NCI-H146 treated with DMSO at 0.1 percent for 48 hours (cell line): ENCODE data around the gene RTKN.
A peak's percentile ranks its signal among the peaks of the same experiment; 100 is the strongest.
"Not testable (repeated sequence)": the region's sequence is repeated elsewhere in the genome, so short reads cannot be mapped to it uniquely, and the experiment has no call there.

Source experiments
- DNase-seq: peaks from one replicate; lab custom pipeline; 2025; ENCODE audit not compliant: unreplicated experiment; lab: John Stamatoyannopoulos, UW

RTKN gene

GRCh38 chr2:74461187-74462053 lies 19.7 kb upstream of the RTKN start:
- no peak for DNase-seq

- not testable (repeated sequence) for DNase-seq
Observed at GRCh38 chr2:74460187-74460586, 18.4 kb upstream of the RTKN start.

- DNase-seq = not testable (repeated sequence)
Observed at GRCh38 chr2:74459503-74460118, 17.9 kb upstream of the RTKN start.

GRCh38 chr2:74458938-74459363 lies 17.2 kb upstream of the RTKN start:
- no peak for DNase-seq

- peak; percentile 99 for DNase-seq
Observed at GRCh38 chr2:74458132-74458937, 16.6 kb upstream of the RTKN start, which contains the start of gene WBP1. Gene WBP1 (plus strand): TSS chr2:74458438. CDS start chr2:74458603, 165 bp downstream.

- peak; percentile 74 for DNase-seq
Observed at GRCh38 chr2:74457549-74458131, 15.9 kb upstream of the RTKN start.

GRCh38 chr2:74457129-74457548 lies 15.4 kb upstream of the RTKN start:
- no peak for DNase-seq

GRCh38 chr2:74454654-74455511 lies 13.1 kb upstream of the RTKN start, which contains the start of gene INO80B:
Gene INO80B (plus strand): TSS chr2:74455087. CDS start chr2:74455117, 30 bp downstream.
- DNase-seq = peak; percentile 95

GRCh38 chr2:74450570-74451190 lies 8.9 kb upstream of the RTKN start:
- DNase-seq = no peak

GRCh38 chr2:74448771-74449170 lies 7.0 kb upstream of the RTKN start:
- DNase-seq = no peak

- DNase-seq = no peak
Observed at GRCh38 chr2:74447230-74447999, 5.7 kb upstream of the RTKN start.

- no peak for DNase-seq
Observed at GRCh38 chr2:74444498-74445318, 3.0 kb upstream of the RTKN start.

- DNase-seq = not testable (repeated sequence)
Observed at GRCh38 chr2:74442483-74443297, 953 bp upstream of the RTKN start.

GRCh38 chr2:74441170-74441689 lies 507 bp downstream of the RTKN start:
- DNase-seq = no peak

GRCh38 chr2:74440378-74441169 lies 1.2 kb downstream of the RTKN start:
- DNase-seq = peak; percentile 63

GRCh38 chr2:74439803-74440377 lies 1.8 kb downstream of the RTKN start:
- no peak for DNase-seq
